ENCODE data around the gene QARS1.

The QARS1 gene

DNA sequence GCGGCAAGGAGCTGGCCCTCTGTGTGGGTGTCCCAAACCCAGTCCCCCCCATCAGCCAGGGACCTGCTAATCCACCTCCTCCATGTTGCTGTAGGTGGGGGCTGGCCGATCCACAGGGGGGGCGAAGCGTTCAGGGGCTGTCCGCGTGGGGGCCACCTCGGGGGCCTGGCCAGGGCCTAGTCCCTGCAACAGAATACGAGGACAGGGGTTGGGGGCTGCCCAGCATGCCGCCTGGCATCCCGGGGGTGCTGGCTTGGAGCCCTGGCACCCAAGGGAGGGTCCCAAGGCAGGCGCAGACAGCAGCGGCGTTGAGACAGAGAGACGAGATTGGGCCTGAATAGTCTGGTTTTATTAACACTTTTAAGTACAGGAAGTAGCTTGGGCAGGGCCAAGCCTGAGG lies 3.8 kb upstream of the QARS1 start:
- TF ChIP-seq GATA3 (IDR thresholded peaks at IDR 0.05; ENCODE audit: low read depth, low read length) (no peak), GATA2 (IDR thresholded peaks at IDR 0.05; ENCODE audit: low read depth, low read length) (no peak)

DNA sequence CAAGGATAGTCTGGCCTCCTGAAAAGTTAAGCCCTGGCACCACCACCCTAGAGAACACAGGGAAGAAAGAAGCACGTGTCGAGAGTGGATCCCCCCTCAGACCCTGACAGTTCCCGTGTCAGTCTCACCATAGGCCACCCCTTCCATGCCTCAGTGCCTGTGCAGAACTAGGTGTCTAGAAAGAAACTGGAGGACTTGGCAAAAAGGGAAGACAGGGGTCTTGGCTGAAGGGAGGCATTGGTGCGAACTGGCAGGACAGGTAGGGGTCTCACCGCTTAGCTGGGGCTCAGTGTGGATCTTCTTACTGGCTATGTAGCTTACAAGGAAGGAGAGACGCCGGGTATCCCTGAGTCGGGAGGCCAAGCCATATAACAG lies 518 bp downstream of the QARS1 start:
- TF ChIP-seq GATA3 (IDR thresholded peaks at IDR 0.05; ENCODE audit: low read depth, low read length) (no peak), GATA2 (IDR thresholded peaks at IDR 0.05; ENCODE audit: low read depth, low read length) (no peak)

DNA sequence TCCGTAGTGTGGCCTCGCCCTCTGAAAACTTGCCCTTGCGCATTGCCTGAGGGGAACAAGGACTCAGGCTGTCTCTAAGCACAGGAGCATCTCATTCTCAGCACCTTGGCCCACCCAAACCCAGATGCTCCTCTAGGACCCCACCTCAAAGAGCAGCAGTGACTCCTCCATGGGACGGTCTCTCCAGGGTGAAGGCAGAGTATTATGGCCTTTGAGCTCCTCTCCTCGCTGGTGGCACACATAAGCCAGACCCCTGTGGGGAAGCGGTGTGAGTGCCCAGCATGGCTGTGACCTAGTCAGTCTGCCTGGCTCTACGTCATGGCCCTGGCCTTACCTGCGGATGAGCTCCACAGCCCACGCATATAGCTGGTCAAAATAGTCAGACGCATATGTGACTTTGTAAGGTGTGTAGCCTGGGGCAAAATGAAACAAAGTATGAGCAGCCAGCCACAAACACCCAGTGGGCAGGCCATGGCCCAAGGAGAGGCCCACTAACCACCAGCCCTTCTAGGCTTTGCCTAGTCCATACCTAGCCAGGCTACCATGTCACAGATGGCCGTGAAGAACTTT lies 4.4 kb downstream of the QARS1 start:
- TF ChIP-seq GATA2 (IDR thresholded peaks at IDR 0.05; ENCODE audit: low read depth, low read length) (no peak), GATA3 (IDR thresholded peaks at IDR 0.05; ENCODE audit: low read depth, low read length) (no peak)

DNA sequence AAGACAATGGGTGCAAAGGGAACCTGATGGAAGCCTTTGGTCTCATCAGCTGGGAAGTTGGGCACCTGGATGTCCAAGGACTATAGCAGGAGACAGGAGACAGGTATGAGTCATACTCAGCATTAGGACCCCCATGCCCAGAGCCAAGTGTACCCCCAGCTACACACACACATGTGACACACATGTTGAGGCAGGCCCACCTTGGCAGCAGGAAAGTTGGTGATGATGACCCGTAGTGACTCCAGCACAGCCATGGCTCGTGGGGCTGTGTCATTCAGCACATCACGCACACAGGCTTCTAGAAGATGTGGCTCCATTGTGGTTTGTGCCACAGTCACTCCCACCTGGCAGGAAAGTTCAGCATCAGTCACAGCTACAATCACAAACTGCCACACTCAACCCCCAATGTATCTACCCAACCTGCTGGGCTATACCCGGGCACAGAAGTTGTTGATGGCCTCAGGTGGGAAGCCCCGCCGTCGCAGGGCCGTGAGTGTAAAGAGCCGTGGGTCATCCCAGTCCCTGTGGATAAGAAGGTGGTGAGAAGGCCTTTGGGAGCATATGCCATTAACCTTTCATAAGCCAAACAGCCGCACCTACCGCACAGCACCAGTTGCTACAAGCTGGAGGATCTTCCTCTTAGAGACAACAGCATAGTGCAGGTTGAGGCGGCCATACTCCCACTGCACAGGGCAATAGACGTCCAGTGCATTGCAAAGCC lies 5.5 kb downstream of the QARS1 start:
- TF ChIP-seq GATA2 (IDR thresholded peaks at IDR 0.05; ENCODE audit: low read depth, low read length) (no peak), GATA3 (IDR thresholded peaks at IDR 0.05; ENCODE audit: low read depth, low read length) (no peak)

DNA sequence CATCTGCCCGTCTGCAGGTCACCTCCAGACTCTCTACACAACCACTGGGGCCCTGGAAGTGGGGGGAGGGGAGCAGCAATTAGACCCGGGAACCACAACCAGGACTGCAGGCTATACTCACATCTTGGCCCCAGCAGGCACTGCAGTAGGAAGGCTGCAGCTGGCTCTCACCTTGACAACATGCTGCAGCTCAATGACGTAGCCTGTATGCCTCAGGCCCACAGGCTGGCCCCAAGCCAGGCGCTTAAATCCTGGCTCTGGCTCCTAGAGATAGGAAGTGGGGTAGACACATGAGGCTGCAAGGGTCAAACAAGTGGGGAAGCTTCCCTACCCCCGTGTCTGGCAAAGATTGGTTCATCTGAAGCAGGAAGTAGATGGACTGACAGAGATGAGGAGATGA lies 6.1 kb downstream of the QARS1 start:
- no peak for TF ChIP-seq GATA2 (IDR thresholded peaks at IDR 0.05; ENCODE audit: low read depth, low read length)
- no peak for TF ChIP-seq GATA3 (IDR thresholded peaks at IDR 0.05; ENCODE audit: low read depth, low read length)

DNA sequence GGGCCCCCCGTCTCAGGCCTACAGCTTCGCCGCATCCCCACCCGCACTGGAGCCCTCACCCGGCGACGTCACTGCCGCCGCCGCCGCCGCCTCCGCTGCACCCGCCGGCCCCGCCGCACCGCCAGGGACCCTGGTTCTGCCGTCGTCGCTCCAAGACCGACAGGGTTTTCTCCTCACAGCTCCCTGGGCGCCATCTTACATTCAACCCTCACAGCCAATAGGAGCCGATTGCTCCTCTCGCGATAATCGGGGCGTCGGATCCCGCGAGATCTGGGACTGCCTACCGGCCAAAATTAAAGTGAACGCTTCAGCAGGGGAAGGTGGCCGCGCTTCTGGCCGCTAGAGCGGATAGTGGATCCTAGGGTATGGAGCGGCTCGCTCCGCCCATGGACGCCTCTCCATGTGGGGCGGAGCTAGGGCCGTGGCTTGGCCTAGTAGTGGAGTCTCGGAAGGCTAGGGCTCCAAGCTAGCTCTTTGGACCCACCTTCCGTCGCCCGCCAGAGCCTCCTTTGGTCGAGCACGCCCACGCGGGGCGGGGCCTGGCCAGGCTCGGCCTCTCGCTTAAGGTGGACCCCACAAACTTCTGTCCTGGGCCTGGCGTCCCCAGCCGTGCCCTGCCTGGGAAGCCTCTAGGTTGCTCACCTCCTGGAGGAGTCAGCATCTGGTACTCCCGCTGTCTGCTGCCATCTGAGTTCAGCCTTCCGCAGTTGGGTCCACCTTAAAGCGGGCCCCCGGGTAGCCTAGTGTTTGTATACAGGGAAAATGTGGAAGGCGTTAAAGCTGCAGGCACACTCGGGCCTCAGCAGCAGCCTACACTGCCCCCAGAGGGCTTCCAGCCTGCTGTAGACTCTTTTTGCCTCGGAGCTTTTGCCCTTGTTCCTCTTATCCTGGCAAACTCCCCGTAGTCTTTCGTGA lies 10.4 kb downstream of the QARS1 start, which contains the start of gene QRICH1:
TSS of gene QRICH1 (minus strand) at position 219 of the 915 bp plus-strand sequence. CDS start 17,054 bp downstream, outside the sequence.
- TF ChIP-seq GATA3 (IDR thresholded peaks at IDR 0.05; ENCODE audit: low read depth, low read length) (no peak), GATA2 (IDR thresholded peaks at IDR 0.05; ENCODE audit: low read depth, low read length) (no peak)

DNA sequence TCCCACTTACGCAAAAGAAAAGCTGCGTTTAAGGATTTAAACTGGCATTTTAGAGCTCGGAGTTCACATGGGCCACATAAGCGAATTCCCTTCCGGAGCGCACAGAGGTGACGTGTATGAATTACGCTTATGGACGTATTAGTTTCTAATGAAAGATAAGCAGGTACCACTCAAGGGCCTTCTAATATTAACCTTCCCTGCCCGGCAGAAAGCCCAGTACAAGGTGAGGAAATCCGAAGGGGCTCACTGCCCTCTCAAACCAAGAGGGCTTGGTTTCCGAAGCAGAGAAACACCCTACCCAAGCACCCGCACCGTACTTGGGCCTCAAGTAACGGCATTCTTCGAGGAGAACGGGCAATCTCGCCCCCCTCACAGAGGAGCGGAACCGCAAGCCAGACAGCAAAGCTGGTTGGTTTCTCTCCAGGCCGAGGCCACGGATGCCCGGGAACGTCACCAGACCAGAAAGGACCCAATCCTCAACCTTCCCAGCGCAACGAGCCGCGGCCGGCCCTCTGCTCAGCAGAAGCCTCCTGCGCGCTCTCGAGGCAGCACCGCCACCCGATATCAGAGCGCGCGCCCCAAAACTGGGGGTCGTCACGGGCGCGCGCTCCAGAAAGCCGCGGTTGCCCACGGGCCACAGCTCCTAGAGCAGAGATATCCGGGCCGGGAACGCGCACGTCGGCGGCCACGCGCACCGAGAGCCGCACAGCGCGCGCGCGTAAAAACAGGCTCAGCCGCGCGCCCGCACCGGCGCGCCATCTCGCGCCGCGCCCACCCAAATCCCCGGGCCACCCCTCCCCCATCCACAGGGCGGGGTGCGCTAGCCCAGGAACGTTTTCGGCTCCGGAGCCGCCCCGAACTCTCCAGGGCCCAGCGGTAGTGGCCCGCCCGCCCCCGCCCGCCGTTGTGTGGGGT lies 11.4 kb downstream of the QARS1 start:
- TF ChIP-seq GATA3 (IDR thresholded peaks at IDR 0.05; ENCODE audit: low read depth, low read length) = no peak
- TF ChIP-seq GATA2 (IDR thresholded peaks at IDR 0.05; ENCODE audit: low read depth, low read length) = no peak

DNA sequence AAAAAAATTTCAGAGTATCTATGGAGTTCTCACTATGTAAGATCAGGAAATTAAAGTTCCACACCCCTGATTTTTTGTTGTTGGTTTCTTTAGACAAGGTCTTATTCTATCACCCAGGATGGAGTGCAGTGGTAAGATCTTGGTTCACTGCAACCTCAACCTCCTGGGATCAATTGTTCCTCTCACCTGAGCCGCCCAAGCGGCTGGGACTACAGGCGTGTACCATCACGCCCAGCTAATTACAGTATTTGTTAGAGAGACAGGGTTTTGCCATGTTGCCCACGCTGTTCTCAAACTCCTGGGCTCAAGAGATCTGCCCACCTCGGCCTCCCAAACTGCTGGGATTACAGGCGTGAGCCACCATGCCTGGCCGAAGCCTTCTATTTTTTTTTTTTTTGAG lies 23.1 kb downstream of the QARS1 start:
- no peak for TF ChIP-seq GATA3 (IDR thresholded peaks at IDR 0.05; ENCODE audit: low read depth, low read length)
- no peak for TF ChIP-seq GATA2 (IDR thresholded peaks at IDR 0.05; ENCODE audit: low read depth, low read length)

DNA sequence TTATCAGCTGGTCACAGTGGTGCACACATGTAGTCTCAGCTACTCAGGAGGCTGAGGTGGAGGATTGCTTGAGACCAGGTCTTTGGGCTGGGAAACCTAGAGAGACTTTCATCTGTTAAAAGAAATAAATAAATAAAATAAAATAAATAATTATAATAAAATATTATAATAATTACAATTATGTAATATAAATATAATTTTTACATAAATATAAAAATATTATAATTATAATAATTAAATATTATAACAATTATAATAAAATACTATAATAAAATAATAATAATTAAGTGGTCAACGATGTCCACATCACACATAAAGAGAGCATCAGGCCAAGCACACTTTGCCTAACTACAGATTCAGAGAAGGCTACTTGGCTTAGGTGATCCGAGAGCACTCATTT lies 25.3 kb downstream of the QARS1 start:
- TF ChIP-seq GATA2 (IDR thresholded peaks at IDR 0.05; ENCODE audit: low read depth, low read length) (no peak), GATA3 (IDR thresholded peaks at IDR 0.05; ENCODE audit: low read depth, low read length) (no peak)

DNA sequence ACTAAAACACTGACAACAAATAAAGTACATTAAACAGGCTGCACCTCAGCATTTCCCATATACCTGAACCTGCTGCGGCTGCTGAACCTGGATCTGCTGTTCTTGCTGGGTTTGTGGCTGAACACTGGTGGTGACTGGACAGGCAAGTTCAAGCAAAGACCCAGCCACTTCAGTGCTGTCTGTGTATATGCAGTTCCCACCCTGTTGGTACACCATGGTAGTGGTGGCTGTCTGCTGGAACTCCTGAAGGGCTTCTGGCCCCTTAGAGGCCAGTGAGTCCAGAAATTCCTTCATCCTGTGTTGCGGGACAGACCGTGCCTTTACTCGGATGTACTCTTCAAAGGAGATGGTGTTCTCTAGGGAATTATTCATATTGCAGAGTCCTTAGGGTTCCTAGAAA lies 27.9 kb downstream of the QARS1 start:
- no peak for TF ChIP-seq GATA3 (IDR thresholded peaks at IDR 0.05; ENCODE audit: low read depth, low read length)
- no peak for TF ChIP-seq GATA2 (IDR thresholded peaks at IDR 0.05; ENCODE audit: low read depth, low read length)

DNA sequence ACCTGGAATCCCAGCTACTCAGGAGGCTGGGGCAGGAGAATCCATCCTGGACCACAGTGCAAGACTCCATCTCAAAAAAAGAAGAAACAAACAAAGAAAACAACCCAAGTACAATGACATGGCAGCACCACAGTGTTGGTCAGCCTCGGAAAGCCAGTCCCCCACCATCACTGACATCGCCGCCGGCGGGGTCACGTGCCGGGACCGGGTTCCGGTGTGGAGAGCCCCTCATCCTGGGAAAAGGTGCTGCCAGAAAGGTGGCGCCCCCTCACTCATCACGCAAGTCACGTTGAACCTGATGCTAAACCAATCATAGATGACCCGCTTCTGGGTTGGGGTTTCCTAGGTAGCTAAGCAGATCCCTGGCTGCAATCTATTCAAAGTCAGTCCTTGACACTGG lies 28.4 kb downstream of the QARS1 start:
- TF ChIP-seq GATA3 (IDR thresholded peaks at IDR 0.05; ENCODE audit: low read depth, low read length) = no peak
- no peak for TF ChIP-seq GATA2 (IDR thresholded peaks at IDR 0.05; ENCODE audit: low read depth, low read length)

DNA sequence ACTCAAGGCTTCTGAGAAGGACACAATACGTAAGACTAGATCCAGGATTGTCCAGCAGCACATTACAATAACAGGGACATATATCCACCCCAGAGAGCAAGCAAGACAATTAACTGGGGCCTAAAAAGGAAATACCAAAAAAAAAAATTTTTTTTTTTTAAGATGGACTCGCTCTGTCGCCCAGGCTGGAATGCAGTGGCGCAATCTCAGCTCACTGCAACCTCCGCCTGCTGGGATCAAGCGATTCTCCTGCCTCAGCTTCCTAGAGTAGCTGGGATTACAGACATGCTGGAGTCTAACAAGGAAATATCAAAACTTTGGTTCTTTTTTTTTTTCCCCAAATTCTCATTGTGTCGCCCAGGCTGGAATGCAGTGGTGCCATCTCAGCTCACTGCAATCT lies 46.5 kb downstream of the QARS1 start:
- TF ChIP-seq GATA2 (IDR thresholded peaks at IDR 0.05; ENCODE audit: low read depth, low read length) = no peak
- no peak for TF ChIP-seq GATA3 (IDR thresholded peaks at IDR 0.05; ENCODE audit: low read depth, low read length)

DNA sequence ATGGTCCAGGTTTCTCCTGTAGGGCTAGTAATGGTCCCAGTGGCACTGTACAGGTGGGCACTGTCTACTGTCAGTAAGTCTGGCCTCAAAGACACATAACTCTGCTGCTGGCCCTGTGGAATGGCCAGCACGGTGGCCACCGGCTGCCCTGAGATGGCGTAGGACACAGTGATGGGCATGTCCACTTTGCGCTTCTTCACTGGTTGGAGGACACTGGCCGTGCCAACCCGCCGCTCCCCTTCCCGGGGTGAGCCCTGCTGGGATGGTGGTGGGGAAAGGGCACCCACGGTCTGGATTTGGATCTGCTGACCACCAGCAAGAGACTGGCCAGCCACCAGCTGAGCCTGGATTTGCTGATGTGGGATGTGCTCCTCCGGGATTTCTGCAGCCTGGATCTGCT lies 47.3 kb downstream of the QARS1 start:
- TF ChIP-seq GATA2 (IDR thresholded peaks at IDR 0.05; ENCODE audit: low read depth, low read length) = no peak
- no peak for TF ChIP-seq GATA3 (IDR thresholded peaks at IDR 0.05; ENCODE audit: low read depth, low read length)

Data from SH-SY5Y (cell line).